Astrocyte (in vitro differentiated cells and primary cell): ENCODE data around the gene CNTN2. TPM values are rescaled to one million over a fixed set of nuclear protein-coding genes. Genes with fewer than 3 reads are reported as not detected.

Experiments used
- DNase-seq: peaks from one replicate; pipeline ENCODE4 v3.0.0-alpha.2; 2010; ENCODE audit warnings: low read depth
- FAIRE-seq: peaks from 2 replicates; lab custom pipeline; 2011; peaks lifted over from hg19 to GRCh38; lab: Jason Lieb, UNC
- H2AFZ ChIP-seq: 2 replicates; pipeline ENCODE4 v1.6.0; 2012; ENCODE audit warnings: low read depth, low read length, inconsistent platforms
- H3K27ac ChIP-seq: 2 replicates; pipeline ENCODE4 v1.5.1; 2011; ENCODE audit warnings: low read depth, low read length, inconsistent platforms
- H3K27me3 ChIP-seq: 2 replicates; pipeline ENCODE4 v1.6.0; 2011; ENCODE audit warnings: low read length, inconsistent platforms; ENCODE audit not compliant: insufficient read depth
- H3K36me3 ChIP-seq: 2 replicates; pipeline ENCODE4 v1.5.1; 2011; ENCODE audit warnings: low read length, inconsistent platforms; ENCODE audit not compliant: insufficient read depth
- H3K4me1 ChIP-seq: 2 replicates; pipeline ENCODE4 v1.5.1; 2011; ENCODE audit warnings: low read length, inconsistent platforms; ENCODE audit not compliant: insufficient read depth
- H3K4me2 ChIP-seq: 2 replicates; pipeline ENCODE4 v1.6.0; 2012; ENCODE audit warnings: low read length, inconsistent platforms
- H3K4me3 ChIP-seq: 2 replicates; pipeline ENCODE4 v1.5.1; 2011; ENCODE audit warnings: low read depth, mild to moderate bottlenecking, low read length, inconsistent platforms; ENCODE audit not compliant: insufficient read depth
- H3K79me2 ChIP-seq: 2 replicates; pipeline ENCODE4 v1.6.0; 2012; ENCODE audit warnings: mild to moderate bottlenecking, low read length, inconsistent platforms; ENCODE audit not compliant: insufficient read depth
- H3K9ac ChIP-seq: 2 replicates; pipeline ENCODE4 v1.6.0; 2012; ENCODE audit warnings: mild to moderate bottlenecking, low read length, inconsistent platforms
- H3K9me3 ChIP-seq: 2 replicates; pipeline ENCODE4 v1.5.1; 2012; ENCODE audit warnings: low read depth, mild to moderate bottlenecking, low read length, inconsistent platforms; ENCODE audit not compliant: insufficient read depth
- H4K20me1 ChIP-seq: 2 replicates; pipeline ENCODE4 v1.6.0; 2012; ENCODE audit warnings: low read length, inconsistent platforms; ENCODE audit not compliant: insufficient read depth
- H3K27ac Mint-ChIP-seq: one replicate; pipeline ENCODE4 v1.8.0; 2021; ENCODE audit warnings: mild to moderate bottlenecking, mixed read lengths; ENCODE audit not compliant: unreplicated experiment
- H3K27me3 Mint-ChIP-seq: one replicate; pipeline ENCODE4 v1.8.0; 2021; ENCODE audit warnings: low read depth, mixed read lengths; ENCODE audit not compliant: unreplicated experiment
- H3K36me3 Mint-ChIP-seq: one replicate; pipeline ENCODE4 v1.8.0; 2021; ENCODE audit warnings: low read depth, mixed read lengths; ENCODE audit not compliant: unreplicated experiment
- H3K4me1 Mint-ChIP-seq: one replicate; pipeline ENCODE4 v1.8.0; 2021; ENCODE audit warnings: low read depth, mixed read lengths; ENCODE audit not compliant: unreplicated experiment
- H3K4me3 Mint-ChIP-seq: one replicate; pipeline ENCODE4 v1.8.0; 2021; ENCODE audit warnings: mild to moderate bottlenecking, moderate library complexity, mixed read lengths; ENCODE audit not compliant: unreplicated experiment
- H3K9me3 Mint-ChIP-seq: one replicate; pipeline ENCODE4 v1.8.0; 2021; ENCODE audit warnings: mild to moderate bottlenecking, mixed read lengths; ENCODE audit not compliant: unreplicated experiment
- EZH2 ChIP-seq: IDR thresholded peaks from 2 replicates; pipeline ENCODE4 v1.6.1; 2012; ENCODE audit warnings: mild to moderate bottlenecking, low read length, inconsistent platforms; ENCODE audit not compliant: insufficient read depth
- total RNA-seq: library from RNA; stranded (reverse); gene quantifications from 2 replicates; pipeline ENCODE4 v1.2.1, GENCODE V29; 2021
- TF ChIP-seq, protein P1 (sequence below): IDR thresholded peaks from 2 replicates; pipeline ENCODE4 v1.5.1; 2011; ENCODE audit warnings: low read depth, mild to moderate bottlenecking, inconsistent platforms, low read length, moderate library complexity; ENCODE audit not compliant: insufficient read depth

CNTN2 gene
- total RNA-seq, 1 donor from 2014 or later, result 0.23 TPM

DNA sequence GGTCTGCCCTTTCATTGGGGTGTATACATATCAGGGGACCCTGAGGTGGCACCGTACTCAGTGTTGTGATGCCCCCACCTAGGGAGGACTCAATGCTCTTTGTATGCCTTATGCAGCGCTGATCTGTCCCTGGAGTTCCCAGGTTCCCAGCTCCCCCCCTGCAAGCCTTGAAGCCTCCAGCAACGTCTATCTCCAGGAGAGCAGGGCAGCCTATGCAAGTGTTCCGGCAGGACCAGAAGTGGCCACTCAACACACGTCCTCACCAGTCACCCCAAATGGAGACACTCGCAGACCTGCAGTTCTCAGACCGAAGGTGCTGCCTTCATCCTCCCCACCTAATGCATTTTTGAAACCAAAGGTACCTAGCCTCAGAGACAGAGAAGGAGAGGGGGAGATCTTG is 25.2 kb upstream of the CNTN2 start:
- H3K9me3 Mint-ChIP-seq, result no peaks in the 10 kb centered on the region
- H3K4me2 ChIP-seq, result no peak overlapping the region
- no peak overlapping the region for H3K9ac ChIP-seq
- no peak overlapping the region for H3K27ac Mint-ChIP-seq
- H3K4me1 Mint-ChIP-seq, result peaks cover 15% of the 10 kb centered on the region
- H3K27me3 ChIP-seq, result peaks cover 3% of the 10 kb centered on the region
- H4K20me1 ChIP-seq, result no peaks in the 10 kb centered on the region
- DNase-seq (no peak), FAIRE-seq (no peak)
- H3K27me3 Mint-ChIP-seq, result peaks cover 73% of the 10 kb centered on the region
- no peaks in the 10 kb centered on the region for H3K36me3 ChIP-seq
- peaks cover 6% of the 10 kb centered on the region for H3K4me1 ChIP-seq
- no peak overlapping the region for H3K4me3 Mint-ChIP-seq
- H3K9me3 ChIP-seq, result no peaks in the 10 kb centered on the region
- no peak overlapping the region for H2AFZ ChIP-seq
- TF ChIP-seq, protein P1, sequence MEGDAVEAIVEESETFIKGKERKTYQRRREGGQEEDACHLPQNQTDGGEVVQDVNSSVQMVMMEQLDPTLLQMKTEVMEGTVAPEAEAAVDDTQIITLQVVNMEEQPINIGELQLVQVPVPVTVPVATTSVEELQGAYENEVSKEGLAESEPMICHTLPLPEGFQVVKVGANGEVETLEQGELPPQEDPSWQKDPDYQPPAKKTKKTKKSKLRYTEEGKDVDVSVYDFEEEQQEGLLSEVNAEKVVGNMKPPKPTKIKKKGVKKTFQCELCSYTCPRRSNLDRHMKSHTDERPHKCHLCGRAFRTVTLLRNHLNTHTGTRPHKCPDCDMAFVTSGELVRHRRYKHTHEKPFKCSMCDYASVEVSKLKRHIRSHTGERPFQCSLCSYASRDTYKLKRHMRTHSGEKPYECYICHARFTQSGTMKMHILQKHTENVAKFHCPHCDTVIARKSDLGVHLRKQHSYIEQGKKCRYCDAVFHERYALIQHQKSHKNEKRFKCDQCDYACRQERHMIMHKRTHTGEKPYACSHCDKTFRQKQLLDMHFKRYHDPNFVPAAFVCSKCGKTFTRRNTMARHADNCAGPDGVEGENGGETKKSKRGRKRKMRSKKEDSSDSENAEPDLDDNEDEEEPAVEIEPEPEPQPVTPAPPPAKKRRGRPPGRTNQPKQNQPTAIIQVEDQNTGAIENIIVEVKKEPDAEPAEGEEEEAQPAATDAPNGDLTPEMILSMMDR, result no peak
- no peak for TF ChIP-seq EZH2
- no peak overlapping the region for H3K4me3 ChIP-seq
- H3K27ac ChIP-seq, result no peak overlapping the region
- H3K79me2 ChIP-seq, result no peaks in the 10 kb centered on the region
- H3K36me3 Mint-ChIP-seq, result peaks cover 6% of the 10 kb centered on the region

DNA sequence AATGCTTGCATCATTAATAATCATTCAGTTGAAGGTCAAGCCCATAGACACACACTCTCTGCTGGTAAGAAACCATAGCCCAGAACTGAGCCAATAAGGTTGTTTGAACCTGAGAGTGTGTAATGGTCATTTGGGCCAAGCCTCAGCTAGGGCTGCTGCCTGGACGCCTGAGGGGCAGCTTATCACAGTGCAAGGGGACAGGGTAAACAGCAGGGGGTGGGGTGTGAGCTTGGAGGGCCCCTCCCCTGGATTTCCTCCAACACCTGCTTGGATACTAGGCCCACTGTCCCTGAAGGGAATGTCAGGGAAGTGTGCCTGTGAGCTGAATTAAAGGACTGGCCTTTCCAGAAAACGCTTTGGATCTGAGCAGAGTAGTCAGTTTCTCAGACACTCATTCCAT is 24.6 kb upstream of the CNTN2 start:
- Histone ChIP-seq H2AFZ (no peak overlapping the region), H3K36me3 (no peaks in the 10 kb centered on the region), H3K27me3 (peaks cover 3% of the 10 kb centered on the region), H3K27ac (no peak overlapping the region), H3K4me3 (no peak overlapping the region), H3K79me2 (no peaks in the 10 kb centered on the region), H3K9me3 (no peaks in the 10 kb centered on the region), H3K4me2 (no peak overlapping the region), H3K4me1 (peaks cover 6% of the 10 kb centered on the region), H4K20me1 (no peaks in the 10 kb centered on the region), H3K9ac (no peak overlapping the region)
- TF ChIP-seq, protein P1, result no peak
- TF ChIP-seq EZH2, result no peak
- Mint-ChIP-seq H3K4me3 (no peak overlapping the region), H3K27ac (no peak overlapping the region), H3K4me1 (peaks cover 15% of the 10 kb centered on the region), H3K9me3 (no peaks in the 10 kb centered on the region), H3K27me3 (peaks cover 74% of the 10 kb centered on the region), H3K36me3 (peaks cover 6% of the 10 kb centered on the region)
- FAIRE-seq (no peak), DNase-seq (no peak)

DNA sequence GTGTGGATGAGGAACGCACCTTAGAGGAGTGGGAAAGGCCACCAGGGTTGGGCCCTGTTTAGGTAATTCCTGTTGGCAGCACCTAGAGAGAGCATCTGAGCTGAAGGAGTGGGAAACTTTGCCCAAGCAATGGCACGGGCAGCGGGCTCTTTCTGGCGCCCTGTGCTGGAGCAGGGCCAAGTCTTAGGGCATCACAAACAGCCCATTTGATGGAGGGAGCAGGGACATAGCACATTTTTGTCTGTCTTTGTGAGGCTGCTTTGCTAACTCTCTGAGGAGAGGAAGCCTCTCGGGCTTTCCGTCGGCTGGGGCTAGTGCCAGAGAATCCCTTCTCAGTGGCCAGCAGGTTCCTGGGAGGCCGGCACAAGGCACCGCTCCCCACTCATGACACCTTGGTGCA is 22.5 kb upstream of the CNTN2 start:
- H3K9ac ChIP-seq, result no peak overlapping the region
- no peaks in the 10 kb centered on the region for H3K4me1 Mint-ChIP-seq
- no peak overlapping the region for H3K4me3 ChIP-seq
- no peak overlapping the region for H3K27ac Mint-ChIP-seq
- H3K27me3 Mint-ChIP-seq, result peaks cover 71% of the 10 kb centered on the region
- H3K4me1 ChIP-seq, result no peaks in the 10 kb centered on the region
- H3K9me3 ChIP-seq, result no peaks in the 10 kb centered on the region
- H3K9me3 Mint-ChIP-seq, result peaks cover 2% of the 10 kb centered on the region
- H3K36me3 Mint-ChIP-seq, result peaks cover 6% of the 10 kb centered on the region
- H3K27ac ChIP-seq, result no peak overlapping the region
- H3K79me2 ChIP-seq, result no peaks in the 10 kb centered on the region
- FAIRE-seq (no peak), DNase-seq (no peak)
- H3K4me3 Mint-ChIP-seq, result no peak overlapping the region
- H3K36me3 ChIP-seq, result no peaks in the 10 kb centered on the region
- no peak overlapping the region for H3K4me2 ChIP-seq
- TF ChIP-seq EZH2, result no peak
- TF ChIP-seq, protein P1, result no peak
- no peaks in the 10 kb centered on the region for H4K20me1 ChIP-seq
- H3K27me3 ChIP-seq, result peaks cover 3% of the 10 kb centered on the region
- no peak overlapping the region for H2AFZ ChIP-seq
